ENCODE measurements around the gene HS3ST2.

HS3ST2 gene

DNA sequence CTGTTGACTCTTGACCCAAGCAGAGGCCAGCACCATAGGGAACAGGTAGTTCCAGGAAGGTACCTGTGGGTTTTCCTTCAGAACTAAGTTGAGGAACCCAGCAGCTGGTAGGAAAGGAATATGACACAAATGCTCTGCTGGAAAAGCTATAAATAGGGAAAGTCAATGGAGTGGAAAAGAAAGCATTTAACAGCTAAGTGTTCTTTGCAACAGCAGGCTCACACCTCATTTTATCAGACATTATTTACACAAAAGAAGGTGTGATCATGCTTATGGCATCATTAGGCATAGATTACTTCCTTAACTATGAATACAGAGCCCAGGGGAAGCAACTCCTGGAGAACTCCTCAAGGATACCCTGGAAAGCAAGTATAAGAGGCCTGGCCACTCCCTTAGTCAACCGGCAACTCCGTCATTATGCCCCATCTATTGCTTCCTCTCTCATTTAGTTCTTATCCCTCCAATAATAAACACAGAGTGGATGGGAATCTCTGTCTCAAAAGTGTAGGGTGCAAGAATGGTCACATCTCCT is 128.1 kb downstream of the HS3ST2 start:
- TF ChIP-seq SP1 (IDR thresholded peaks at IDR 0.05) (no peak), FOXM1 (IDR thresholded peaks at IDR 0.05; ENCODE audit: borderline replicate concordance) (no peak), TARDBP (IDR thresholded peaks at IDR 0.05) (no peak), L3MBTL2 (conservative IDR thresholded peaks at IDR 0.05) (no peak), FOXA1 (IDR thresholded peaks at IDR 0.05) (no peak), LEF1 (IDR thresholded peaks at IDR 0.05; ENCODE audit: borderline replicate concordance) (no peak), SUZ12 (IDR thresholded peaks at IDR 0.05) (no peak), NFRKB (IDR thresholded peaks at IDR 0.05) (no peak)
- CTCF ChIA-PET, result interaction anchor here (0.6 to 1.1 kb wide), 2 partner anchors 15 to 275 kb away, joined by 3 read pairs; no protein-coding TSS in a partner anchor
- no peak for DNase-seq (ENCODE audit: extremely low spot score)
- POLR2A ChIA-PET, result no interaction called here

DNA sequence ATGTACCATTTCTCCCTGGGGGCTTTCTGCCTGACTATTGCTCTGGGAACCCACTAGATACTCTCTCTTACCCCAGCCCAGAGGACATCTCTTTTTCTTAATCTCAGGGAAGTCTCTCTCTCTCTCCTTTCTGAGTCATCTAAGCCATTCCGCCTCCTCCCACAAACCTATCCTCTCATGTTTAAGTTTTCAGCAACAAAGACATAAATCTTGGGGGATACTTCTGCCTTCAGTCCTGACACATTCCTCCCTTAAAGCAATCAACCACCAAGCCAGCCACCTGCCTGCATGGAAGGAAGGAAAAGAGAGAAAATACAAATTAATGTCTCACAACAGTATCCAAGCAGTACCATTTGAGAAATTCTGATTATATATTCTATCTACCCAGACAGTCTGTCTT is 128.8 kb downstream of the HS3ST2 start:
- TF ChIP-seq NFRKB (IDR thresholded peaks at IDR 0.05) (no peak), ARNT (IDR thresholded peaks at IDR 0.05) (no peak), CTBP1 (IDR thresholded peaks at IDR 0.05; ENCODE audit: borderline replicate concordance) (no peak), SP1 (IDR thresholded peaks at IDR 0.05) (no peak), ELF4 (IDR thresholded peaks at IDR 0.05) (no peak)
- TF ChIP-seq, protein P1, sequence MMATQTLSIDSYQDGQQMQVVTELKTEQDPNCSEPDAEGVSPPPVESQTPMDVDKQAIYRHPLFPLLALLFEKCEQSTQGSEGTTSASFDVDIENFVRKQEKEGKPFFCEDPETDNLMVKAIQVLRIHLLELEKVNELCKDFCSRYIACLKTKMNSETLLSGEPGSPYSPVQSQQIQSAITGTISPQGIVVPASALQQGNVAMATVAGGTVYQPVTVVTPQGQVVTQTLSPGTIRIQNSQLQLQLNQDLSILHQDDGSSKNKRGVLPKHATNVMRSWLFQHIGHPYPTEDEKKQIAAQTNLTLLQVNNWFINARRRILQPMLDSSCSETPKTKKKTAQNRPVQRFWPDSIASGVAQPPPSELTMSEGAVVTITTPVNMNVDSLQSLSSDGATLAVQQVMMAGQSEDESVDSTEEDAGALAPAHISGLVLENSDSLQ (IDR thresholded peaks at IDR 0.05), result no peak
- ChIA-PET POLR2A (no interaction called here), CTCF (no interaction called here)
- no peak for DNase-seq (ENCODE audit: extremely low spot score)

DNA sequence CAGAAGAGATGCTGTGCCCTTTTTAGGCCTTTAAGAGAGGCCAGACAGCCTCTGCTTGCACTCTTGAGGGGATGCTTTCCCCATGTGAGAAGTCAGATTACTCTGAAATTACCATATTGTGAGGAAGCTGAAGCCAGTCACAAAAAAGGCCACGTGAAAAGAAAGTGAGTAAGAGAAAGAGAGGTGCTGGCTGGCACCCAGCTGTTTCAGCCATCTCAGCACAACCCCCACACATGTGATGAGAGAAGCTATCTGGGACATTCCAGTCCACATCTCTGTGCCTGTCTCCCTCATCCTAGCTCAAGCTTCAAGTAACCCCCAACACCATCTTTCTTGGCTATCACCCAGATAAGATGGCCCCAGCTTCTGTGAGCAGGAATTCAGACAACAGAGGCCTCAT is 131.4 kb downstream of the HS3ST2 start:
- POLR2A ChIA-PET, result no interaction called here
- CTCF ChIA-PET, result no interaction called here
- no peak for DNase-seq (ENCODE audit: extremely low spot score)
- no peak for TF ChIP-seq TARDBP (IDR thresholded peaks at IDR 0.05)
- no peak for TF ChIP-seq SP1 (IDR thresholded peaks at IDR 0.05)
- TF ChIP-seq NFRKB (IDR thresholded peaks at IDR 0.05), result no peak
- TF ChIP-seq ELF4 (IDR thresholded peaks at IDR 0.05), result no peak
- no peak for TF ChIP-seq L3MBTL2 (conservative IDR thresholded peaks at IDR 0.05)
- TF ChIP-seq SUZ12 (IDR thresholded peaks at IDR 0.05), result no peak

DNA sequence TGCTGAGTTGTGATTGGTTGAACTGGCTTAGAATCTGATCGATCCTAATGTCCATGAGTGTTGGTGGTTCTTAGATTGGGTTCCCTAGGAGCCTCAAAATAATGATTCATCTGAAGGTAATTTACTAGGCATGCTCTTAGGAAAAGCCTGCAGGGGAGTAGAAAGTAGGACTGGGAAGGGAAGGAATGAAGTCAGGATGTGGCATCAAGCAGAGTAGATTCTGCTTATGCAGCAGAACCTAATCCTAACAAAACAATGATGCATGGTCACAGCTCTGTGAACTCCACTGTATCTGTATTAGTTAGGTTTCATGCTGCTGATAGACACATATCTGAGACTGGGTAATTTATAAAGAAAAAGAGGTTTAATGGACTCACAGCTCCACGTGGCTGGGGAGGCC is 132.5 kb downstream of the HS3ST2 start:
- no peak for DNase-seq (ENCODE audit: extremely low spot score)
- POLR2A ChIA-PET, result no interaction called here
- TF ChIP-seq ARNT (IDR thresholded peaks at IDR 0.05) (no peak), ELF4 (IDR thresholded peaks at IDR 0.05) (no peak), LEF1 (IDR thresholded peaks at IDR 0.05; ENCODE audit: borderline replicate concordance) (no peak), BHLHE40 (IDR thresholded peaks at IDR 0.05; ENCODE audit: borderline replicate concordance) (no peak), FOXM1 (IDR thresholded peaks at IDR 0.05; ENCODE audit: borderline replicate concordance) (no peak), NFRKB (IDR thresholded peaks at IDR 0.05) (no peak), SP1 (IDR thresholded peaks at IDR 0.05) (no peak)
- CTCF ChIA-PET, result interaction anchor here (0.6 kb wide), 1 partner anchor 18 kb away, joined by 4 read pairs; no protein-coding TSS in a partner anchor

DNA sequence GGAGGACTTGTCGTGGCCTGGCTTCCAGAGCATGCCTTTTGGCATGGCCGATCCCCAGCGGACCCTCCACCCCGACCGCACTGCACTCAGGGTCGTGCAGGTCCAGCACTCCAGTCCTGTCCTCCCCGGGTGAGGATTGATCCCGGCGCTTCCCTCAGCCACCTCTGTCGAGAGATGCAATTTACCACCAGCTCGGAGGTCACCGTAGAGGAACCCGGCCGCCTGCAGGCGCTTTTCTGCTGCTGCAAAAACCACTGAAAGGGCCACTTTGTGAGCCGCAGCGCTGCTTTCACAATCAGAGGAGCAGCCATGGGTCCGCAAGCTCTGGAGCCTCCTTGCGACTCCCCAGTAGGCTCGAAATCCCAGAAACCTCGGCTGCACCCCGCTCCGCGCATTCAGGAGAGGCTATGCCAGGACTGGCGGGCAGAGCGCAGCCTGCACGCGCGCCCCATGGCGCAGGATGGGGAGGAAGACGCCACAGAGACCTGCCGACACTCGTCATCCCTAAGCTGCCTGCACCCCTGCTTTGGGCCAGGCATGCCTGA is 134.2 kb downstream of the HS3ST2 start:
- CTCF ChIA-PET, result no interaction called here
- POLR2A ChIA-PET, result no interaction called here
- TF ChIP-seq LEF1 (IDR thresholded peaks at IDR 0.05; ENCODE audit: borderline replicate concordance), result no peak
- TF ChIP-seq, protein P1 (IDR thresholded peaks at IDR 0.05), result no peak
- no peak for TF ChIP-seq ARNT (IDR thresholded peaks at IDR 0.05)
- no peak for TF ChIP-seq FOXM1 (IDR thresholded peaks at IDR 0.05; ENCODE audit: borderline replicate concordance)
- TF ChIP-seq ZNF384 (IDR thresholded peaks at IDR 0.05), result no peak
- no peak for TF ChIP-seq CTBP1 (IDR thresholded peaks at IDR 0.05; ENCODE audit: borderline replicate concordance)
- no peak for TF ChIP-seq NFRKB (IDR thresholded peaks at IDR 0.05)
- no peak for TF ChIP-seq ELF4 (IDR thresholded peaks at IDR 0.05)
- TF ChIP-seq FOXK2 (IDR thresholded peaks at IDR 0.05), result no peak
- TF ChIP-seq L3MBTL2 (conservative IDR thresholded peaks at IDR 0.05), result no peak
- no peak for DNase-seq (ENCODE audit: extremely low spot score)

DNA sequence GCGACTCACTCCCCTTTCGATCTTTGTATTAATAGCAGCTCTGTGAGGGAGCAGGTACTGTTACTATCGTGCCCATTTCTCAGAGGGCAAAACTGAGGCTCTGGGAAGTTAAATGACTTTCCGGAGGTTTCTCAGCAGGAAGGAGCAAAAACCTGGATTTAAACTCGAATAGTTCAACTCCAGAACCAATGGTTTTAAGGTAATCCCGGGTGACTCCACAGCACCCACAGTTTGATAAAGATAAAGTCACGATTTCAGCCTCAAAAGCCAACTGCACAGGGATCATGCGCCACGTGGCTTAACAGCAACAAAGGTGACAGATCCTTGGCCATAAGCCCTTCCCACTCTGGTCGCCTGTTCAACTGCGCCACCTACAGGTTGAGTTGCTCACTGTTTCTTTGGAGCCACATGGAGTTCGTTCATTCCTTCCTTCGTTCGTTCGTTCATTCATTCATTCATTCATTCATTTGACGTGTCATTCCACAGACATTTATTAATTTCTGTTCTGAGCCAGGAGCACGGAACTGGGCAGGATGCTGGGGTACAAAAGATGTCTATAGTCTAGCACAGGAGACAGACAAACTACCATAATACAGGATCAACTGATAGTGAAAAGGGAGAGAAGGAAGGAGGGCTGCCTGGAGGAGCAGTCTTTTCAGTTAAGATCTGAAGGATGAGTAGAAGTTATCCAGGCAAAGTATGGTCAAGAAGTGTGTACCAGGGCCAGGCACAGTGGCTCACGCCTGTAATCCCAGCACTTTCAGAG is 134.8 kb downstream of the HS3ST2 start:
- peak; percentile 82 for DNase-seq (ENCODE audit: extremely low spot score)
- ChIA-PET POLR2A (no interaction called here), CTCF (no interaction called here)
- 0 out of 2 replicates have a peak, but pooled peaks have one; percentile 36 for TF ChIP-seq FOXK2 (IDR thresholded peaks at IDR 0.05)
- TF ChIP-seq SUZ12 (IDR thresholded peaks at IDR 0.05), result no peak
- peak; percentile 93 for TF ChIP-seq L3MBTL2 (conservative IDR thresholded peaks at IDR 0.05)

DNA sequence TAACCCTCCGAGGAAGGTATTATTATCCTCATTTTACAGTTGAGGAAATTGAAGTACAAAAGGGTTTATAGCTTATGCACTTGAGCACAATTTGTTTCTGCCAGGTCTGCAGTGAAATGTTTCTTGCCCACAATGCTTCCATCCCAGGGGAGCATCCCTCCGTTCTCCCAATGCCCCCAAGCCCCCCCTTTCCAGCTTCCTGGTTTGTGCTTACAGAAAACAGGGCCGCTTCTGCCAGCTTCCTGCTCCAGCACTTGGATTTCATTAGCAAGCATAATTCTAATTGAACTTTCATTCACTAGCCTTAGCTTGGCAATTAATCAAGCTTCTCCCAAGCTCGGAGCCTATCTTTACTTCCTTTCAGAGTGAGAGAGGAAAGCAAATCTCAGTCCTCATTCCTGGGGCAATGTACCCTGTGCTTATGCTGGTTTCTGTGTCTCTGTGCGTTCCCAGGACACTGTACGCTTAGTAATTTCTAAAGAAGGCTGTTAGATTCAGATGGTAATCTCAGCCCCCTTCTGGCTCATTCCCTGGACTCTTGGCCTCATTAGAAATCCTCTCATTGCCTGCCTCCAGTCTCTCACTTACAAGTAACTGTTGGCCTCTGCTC is 141.6 kb downstream of the HS3ST2 start:
- ChIA-PET CTCF (no interaction called here), POLR2A (no interaction called here)

More for the DNA sequence above, 141.6 kb downstream of the HS3ST2 start:
- TF ChIP-seq BHLHE40 (IDR thresholded peaks at IDR 0.05; ENCODE audit: borderline replicate concordance), result no peak
- no peak for TF ChIP-seq FOXA1 (IDR thresholded peaks at IDR 0.05)
- no peak for TF ChIP-seq FOXK2 (IDR thresholded peaks at IDR 0.05)
- no peak for TF ChIP-seq HDGF (IDR thresholded peaks at IDR 0.05; ENCODE audit: borderline replicate concordance)
- no peak for TF ChIP-seq FOXM1 (IDR thresholded peaks at IDR 0.05; ENCODE audit: borderline replicate concordance)
- TF ChIP-seq ARNT (IDR thresholded peaks at IDR 0.05), result no peak
- TF ChIP-seq, protein P1 (IDR thresholded peaks at IDR 0.05), result no peak
- no peak for TF ChIP-seq SP1 (IDR thresholded peaks at IDR 0.05)
- no peak for TF ChIP-seq SUZ12 (IDR thresholded peaks at IDR 0.05)
- no peak for TF ChIP-seq TARDBP (IDR thresholded peaks at IDR 0.05)
- no peak for TF ChIP-seq NFRKB (IDR thresholded peaks at IDR 0.05)
- TF ChIP-seq LEF1 (IDR thresholded peaks at IDR 0.05; ENCODE audit: borderline replicate concordance), result no peak
- no peak for TF ChIP-seq ZNF384 (IDR thresholded peaks at IDR 0.05)
- TF ChIP-seq L3MBTL2 (conservative IDR thresholded peaks at IDR 0.05), result no peak
- no peak for TF ChIP-seq ELF4 (IDR thresholded peaks at IDR 0.05)
- TF ChIP-seq CTBP1 (IDR thresholded peaks at IDR 0.05; ENCODE audit: borderline replicate concordance), result no peak
- DNase-seq (ENCODE audit: extremely low spot score), result no peak

Measured in HEK293T (cell line).